ENCODE measurements around the gene CBLN3. TPM values are rescaled to one million over a fixed set of nuclear protein-coding genes. Genes with fewer than 3 reads are reported as not detected.
A peak's percentile ranks its signal among the peaks of the same experiment; 100 is the strongest.

CBLN3 gene
- total RNA-seq, 2 donors from 2014 or later = 2.4 to 11.1 TPM

- TF ChIP-seq POLR2A (IDR thresholded peaks at IDR 0.05) (no peak), POLR2AphosphoS5 (IDR thresholded peaks at IDR 0.05) (no peak), CTCF (IDR thresholded peaks at IDR 0.05) (no peak)
- WGBS = 92% methylated on average over 3 of the region's 3 CpGs
- peak overlapping the region in 1 of 2 donors; percentile 10 for H3K27ac ChIP-seq
- no peaks in the 10 kb centered on the region for H3K36me3 ChIP-seq
- H3K27me3 ChIP-seq (replicated peaks; ENCODE audit: insufficient read depth) = no peaks in the 10 kb centered on the region
- intact Hi-C loops (cut with DNase I) = no loop called here
- H3K4me1 ChIP-seq (replicated peaks) = no peaks in the 10 kb centered on the region
- H3K4me3 ChIP-seq = no peak overlapping the region
- H3K9me3 ChIP-seq = no peaks in the 10 kb centered on the region
- no peak for DNase-seq (ENCODE audit: low spot score)
These were observed 51.1 kb downstream of the CBLN3 start for GRCh38 chr14:24378327-24378726.

- intact Hi-C loops (cut with DNase I) = no loop called here
- H3K4me1 ChIP-seq (replicated peaks) = no peaks in the 10 kb centered on the region
These were observed 51.8 kb downstream of the CBLN3 start for GRCh38 chr14:24377657-24378056.

GRCh38 chr14:24377126-24377525, 52.3 kb downstream of the CBLN3 start:
- DNase-seq (ENCODE audit: low spot score) = no peak
- WGBS = 84% methylated on average over 7 of the region's 7 CpGs
- TF ChIP-seq CTCF (IDR thresholded peaks at IDR 0.05) (no peak), POLR2AphosphoS5 (IDR thresholded peaks at IDR 0.05) (no peak), POLR2A (IDR thresholded peaks at IDR 0.05) (no peak)

More at GRCh38 chr14:24377657-24378056, 51.8 kb downstream of the CBLN3 start:
- Histone ChIP-seq H3K4me3 (no peak overlapping the region), H3K27ac (no peak overlapping the region), H3K9me3 (no peaks in the 10 kb centered on the region), H3K27me3 (replicated peaks; ENCODE audit: insufficient read depth) (no peaks in the 10 kb centered on the region), H3K36me3 (no peaks in the 10 kb centered on the region)
- 28% methylated on average over 2 of the region's 2 CpGs for WGBS
- no peak for TF ChIP-seq CTCF (IDR thresholded peaks at IDR 0.05)
- no peak for TF ChIP-seq POLR2AphosphoS5 (IDR thresholded peaks at IDR 0.05)
- TF ChIP-seq POLR2A (IDR thresholded peaks at IDR 0.05) = no peak
- no peak for DNase-seq (ENCODE audit: low spot score)

More at GRCh38 chr14:24377126-24377525, 52.3 kb downstream of the CBLN3 start:
- no peaks in the 10 kb centered on the region for H3K4me1 ChIP-seq (replicated peaks)
- H3K9me3 ChIP-seq = no peaks in the 10 kb centered on the region
- intact Hi-C loops (cut with DNase I) = no loop called here
- no peak overlapping the region for H3K4me3 ChIP-seq
- no peaks in the 10 kb centered on the region for H3K36me3 ChIP-seq
- no peak overlapping the region for H3K27ac ChIP-seq
- H3K27me3 ChIP-seq (replicated peaks; ENCODE audit: insufficient read depth) = no peaks in the 10 kb centered on the region

Other genes starting within 250 kb of the CBLN3 start
- 10 to 100 TPM; 42.6 to 44.5 TPM for gene IPO4, start 240.9 kb downstream of the CBLN3 start, total RNA-seq
- 100 to 1,000 TPM in 1 of 2 donors, 10 to 100 TPM in 1; 68.9 to 113 TPM for gene TM9SF1, start 234.2 kb downstream of the CBLN3 start, total RNA-seq
- gene TSSK4, start 224.0 kb downstream of the CBLN3 start, total RNA-seq = 1 to 10 TPM in 1 of 2 donors, not detected in 1; 1.2 TPM
- gene CHMP4A, start 216.2 kb downstream of the CBLN3 start, total RNA-seq = 10 to 100 TPM; 61.5 to 66.8 TPM
- 10 to 100 TPM; 19.1 to 25.5 TPM for gene MDP1, start 213.6 kb downstream of the CBLN3 start, total RNA-seq
- 100 to 1,000 TPM; 114 to 185 TPM for gene NEDD8, start 197.3 kb downstream of the CBLN3 start, total RNA-seq
- 100 to 1,000 TPM in 1 of 2 donors, 10 to 100 TPM in 1; 54.5 to 106 TPM for gene GMPR2, start 196.7 kb downstream of the CBLN3 start, total RNA-seq
- 10 to 100 TPM; 65.5 to 66.8 TPM for gene TINF2, start 187.0 kb downstream of the CBLN3 start, total RNA-seq
- gene TGM1, start 166.5 kb downstream of the CBLN3 start, total RNA-seq = 10 to 100 TPM in 1 of 2 donors, 1 to 10 TPM in 1; 6.6 to 11.4 TPM
- gene RABGGTA, start 158.1 kb downstream of the CBLN3 start, total RNA-seq = 10 to 100 TPM; 45.5 to 63.5 TPM
- 10 to 100 TPM; 16.9 to 74.0 TPM for gene DHRS1, start 129.9 kb downstream of the CBLN3 start, total RNA-seq
- gene NOP9, start 129.8 kb downstream of the CBLN3 start, total RNA-seq = 10 to 100 TPM; 21.2 to 22.9 TPM
- 10 to 100 TPM in 1 of 2 donors, 1 to 10 TPM in 1; 9.1 to 17.8 TPM for gene CIDEB, start 121.7 kb downstream of the CBLN3 start, total RNA-seq
- 10 to 100 TPM; 19.5 to 27.3 TPM for gene LTB4R2, start 119.5 kb downstream of the CBLN3 start, total RNA-seq
- gene LTB4R, start 118.2 kb downstream of the CBLN3 start, total RNA-seq = 10 to 100 TPM; 11.8 to 14.2 TPM
- gene ADCY4, start 94.6 kb downstream of the CBLN3 start, total RNA-seq = 10 to 100 TPM; 19.4 to 28.7 TPM
- gene RIPK3, start 89.7 kb downstream of the CBLN3 start, total RNA-seq = 1 to 10 TPM; 1.9 to 7.6 TPM
- 10 to 100 TPM in 1 of 2 donors, 1 to 10 TPM in 1; 6.3 to 41.1 TPM for gene NFATC4, start 61.5 kb downstream of the CBLN3 start, total RNA-seq
- 10 to 100 TPM; 10.5 to 26.5 TPM for gene NYNRIN, start 30.7 kb downstream of the CBLN3 start, total RNA-seq
- 10 to 100 TPM; 57.0 to 91.2 TPM for gene KHNYN, start 286 bp upstream of the CBLN3 start, total RNA-seq
- gene SDR39U1, start 13.1 kb upstream of the CBLN3 start, total RNA-seq = 10 to 100 TPM; 49.5 to 64.4 TPM
- not detected for gene CMA1, start 78.6 kb upstream of the CBLN3 start, total RNA-seq
- 1 to 10 TPM in 1 of 2 donors, not detected in 1; 3.9 TPM for gene CTSG, start 146.6 kb upstream of the CBLN3 start, total RNA-seq
- gene GZMH, start 180.0 kb upstream of the CBLN3 start, total RNA-seq = under 1 TPM in 1 of 2 donors, not detected in 1; 0.55 TPM
- gene GZMB, start 204.5 kb upstream of the CBLN3 start, total RNA-seq = 1 to 10 TPM in 1 of 2 donors, not detected in 1; 1.1 TPM